Activated CD8-positive, alpha-beta T cell treated with anti-CD3 and anti-CD28 coated beads for 36 hours (primary cell): ENCODE measurements around the gene RBMS3. TPM values are rescaled to one million over a fixed set of nuclear protein-coding genes. Genes with fewer than 3 reads are reported as not detected.

Experiments used
- ATAC-seq: fragments of 200-7000 bp; cut with Tn5 transposase; one replicate; pipeline ENCODE4 v1.10.0; 2021; ENCODE audit warnings: mild to moderate bottlenecking, moderate library complexity
- CTCF ChIA-PET: fragments of 350-600 bp; sonication (Branson Sonifier 250); formaldehyde crosslinking; loops from one replicate; lab custom pipeline; 2021; ENCODE audit warnings: antibody characterized with exemption; lab: Charles Lee
- POLR2A ChIA-PET: fragments of 350-600 bp; sonication (Branson Sonifier 250); formaldehyde crosslinking; loops from one replicate; lab custom pipeline; 2021; ENCODE audit warnings: antibody characterized with exemption; lab: Charles Lee
- DNase-seq: peaks from one replicate; pipeline ENCODE4 v3.0.0-alpha.2; 2020
- H3K27ac Mint-ChIP-seq: one replicate; pipeline ENCODE4 v1.8.0; 2021; ENCODE audit warnings: mild to moderate bottlenecking, mixed read lengths
- H3K27me3 Mint-ChIP-seq: one replicate; pipeline ENCODE4 v1.8.0; 2021; ENCODE audit warnings: mixed read lengths
- H3K36me3 Mint-ChIP-seq: one replicate; pipeline ENCODE4 v1.8.0; 2021; ENCODE audit warnings: low read depth, mixed read lengths
- H3K4me1 Mint-ChIP-seq: one replicate; pipeline ENCODE4 v1.8.0; 2021; ENCODE audit warnings: low read depth, mixed read lengths
- H3K4me3 Mint-ChIP-seq: one replicate; pipeline ENCODE4 v1.8.0; 2021; ENCODE audit warnings: mild to moderate bottlenecking, moderate library complexity, mixed read lengths
- H3K9me3 Mint-ChIP-seq: one replicate; pipeline ENCODE4 v1.8.0; 2021; ENCODE audit warnings: mixed read lengths
- CTCF ChIP-seq: fragments of 200-600 bp; IDR thresholded peaks from one replicate; pipeline ENCODE4 v1.8.0; 2022; ENCODE audit warnings: antibody characterized with exemption, mild to moderate bottlenecking
- intact Hi-C: fragments of 100-400 bp; cut with micrococcal nuclease; formaldehyde crosslinking; loops from one replicate; pipeline ENCODE4 v1.10.0; 2022
- total RNA-seq, 2 experiments: library from RNA; stranded (reverse); gene quantifications; one replicate each; pipeline ENCODE4 v1.2.3, GENCODE V29; 2021

RBMS3 gene
- total RNA-seq, 2 experiments from 2014 or later, result 2.3 to 2.8 TPM

GRCh38 chr3:29695643-29696198 is 414.9 kb downstream of the RBMS3 start:
- POLR2A ChIA-PET, result interaction anchor here (0.9 kb wide), 1 partner anchor 13 kb away, joined by 3 read pairs; no protein-coding TSS in a partner anchor
- no peak for ATAC-seq
- H3K36me3 Mint-ChIP-seq, result no peaks in the 10 kb centered on the region
- CTCF ChIA-PET, result interaction anchor here (1.2 kb wide), 1 partner anchor 15 kb away, joined by 3 read pairs; no protein-coding TSS in a partner anchor
- no peak for TF ChIP-seq CTCF
- no peak overlapping the region for H3K27ac Mint-ChIP-seq
- peaks cover 3% of the 10 kb centered on the region for H3K27me3 Mint-ChIP-seq
- intact Hi-C loops, result no loop called here
- H3K9me3 Mint-ChIP-seq, result peaks cover 4% of the 10 kb centered on the region
- no peak overlapping the region for H3K4me3 Mint-ChIP-seq
- no peaks in the 10 kb centered on the region for H3K4me1 Mint-ChIP-seq
- no peak for DNase-seq

GRCh38 chr3:29696311-29696710 is 415.4 kb downstream of the RBMS3 start:
- ChIA-PET CTCF (interaction anchor here (1.2 kb wide), 1 partner anchor 14 kb away, joined by 3 read pairs; no protein-coding TSS in a partner anchor), POLR2A (interaction anchor here (0.9 kb wide), 1 partner anchor 12 kb away, joined by 3 read pairs; no protein-coding TSS in a partner anchor)
- ATAC-seq, result no peak

DNA sequence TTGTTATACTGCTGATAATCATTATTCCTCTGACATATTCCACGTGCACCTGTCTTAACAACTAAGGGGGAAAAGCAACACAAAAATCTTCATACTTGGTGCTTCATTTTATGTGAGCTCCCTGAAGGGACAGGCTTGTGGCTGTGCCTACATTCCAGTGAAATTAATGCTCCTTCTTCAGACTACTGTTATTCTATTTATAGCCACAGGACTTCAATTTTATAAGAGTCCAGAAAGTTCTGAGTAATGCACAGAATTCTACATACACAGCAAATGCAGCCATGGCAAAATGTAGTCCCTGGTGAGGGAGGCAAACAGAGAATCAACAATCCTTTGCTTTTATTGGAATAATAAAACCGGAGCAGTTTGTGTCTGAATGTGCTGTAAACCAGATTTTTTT is 417.1 kb downstream of the RBMS3 start:
- H3K27ac Mint-ChIP-seq, result no peak overlapping the region
- H3K4me3 Mint-ChIP-seq, result no peak overlapping the region
- ChIA-PET POLR2A (no interaction called here), CTCF (no interaction called here)
- H3K4me1 Mint-ChIP-seq, result no peaks in the 10 kb centered on the region
- DNase-seq (no peak), ATAC-seq (no peak)
- H3K36me3 Mint-ChIP-seq, result no peaks in the 10 kb centered on the region
- intact Hi-C loops, result no loop called here
- H3K9me3 Mint-ChIP-seq, result peaks cover 5% of the 10 kb centered on the region
- peaks cover 3% of the 10 kb centered on the region for H3K27me3 Mint-ChIP-seq
- no peak for TF ChIP-seq CTCF

More at GRCh38 chr3:29696311-29696710, 415.4 kb downstream of the RBMS3 start:
- Mint-ChIP-seq H3K27me3 (peaks cover 3% of the 10 kb centered on the region), H3K9me3 (peaks cover 5% of the 10 kb centered on the region), H3K27ac (no peak overlapping the region), H3K4me1 (no peaks in the 10 kb centered on the region), H3K36me3 (no peaks in the 10 kb centered on the region), H3K4me3 (no peak overlapping the region)
- intact Hi-C loops, result no loop called here
- DNase-seq, result no peak
- TF ChIP-seq CTCF, result no peak

- DNase-seq, result no peak
- no peak overlapping the region for H3K27ac Mint-ChIP-seq
- H3K4me1 Mint-ChIP-seq, result no peaks in the 10 kb centered on the region
- ATAC-seq, result no peak
- ChIA-PET POLR2A (no interaction called here), CTCF (no interaction called here)
- H3K4me3 Mint-ChIP-seq, result no peak overlapping the region
- TF ChIP-seq CTCF, result no peak
- intact Hi-C loops, result no loop called here
- peaks cover 5% of the 10 kb centered on the region for H3K9me3 Mint-ChIP-seq
- no peaks in the 10 kb centered on the region for H3K36me3 Mint-ChIP-seq
- peaks cover 1% of the 10 kb centered on the region for H3K27me3 Mint-ChIP-seq
Measured at GRCh38 chr3:29700256-29700655, 419.4 kb downstream of the RBMS3 start.

DNA sequence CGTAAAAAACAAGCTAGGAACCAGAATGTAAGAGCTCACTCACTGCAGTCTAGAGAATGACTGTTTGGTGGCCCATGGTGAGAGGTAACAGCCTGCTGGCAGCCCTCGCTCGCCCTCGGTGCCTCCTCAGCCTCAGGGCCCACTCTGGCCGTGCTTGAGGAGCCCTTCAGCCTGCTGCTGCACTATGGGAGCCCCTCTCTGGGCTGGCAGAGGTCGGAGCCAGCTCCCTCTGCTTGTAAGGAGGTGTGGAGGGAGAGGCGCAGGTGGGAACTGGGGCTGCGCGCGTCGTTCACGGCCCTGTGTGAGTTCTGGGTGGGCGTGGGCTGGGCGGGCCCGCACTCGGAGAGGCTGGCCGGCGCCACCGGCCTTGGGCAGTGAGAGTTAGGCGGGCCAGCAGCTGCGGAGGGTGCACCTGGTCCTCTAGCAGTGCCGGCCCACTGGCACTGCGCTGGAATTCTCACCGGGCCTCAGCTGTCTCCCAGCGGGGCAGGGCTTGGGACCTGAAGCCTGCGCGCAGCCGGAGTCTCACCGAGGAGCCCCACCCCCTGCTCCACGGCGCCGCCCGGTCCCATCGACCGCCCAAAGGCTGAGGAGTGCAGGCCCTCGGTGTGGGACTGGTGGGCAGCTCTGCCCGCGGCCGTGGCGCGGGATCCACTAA is 420.6 kb downstream of the RBMS3 start:
- CTCF ChIA-PET, result no interaction called here
- Mint-ChIP-seq H3K9me3 (peaks cover 5% of the 10 kb centered on the region), H3K4me3 (no peak overlapping the region), H3K36me3 (no peaks in the 10 kb centered on the region), H3K27ac (no peak overlapping the region), H3K4me1 (no peaks in the 10 kb centered on the region), H3K27me3 (peaks cover 1% of the 10 kb centered on the region)
- no peak for DNase-seq
- TF ChIP-seq CTCF, result no peak
- POLR2A ChIA-PET, result no interaction called here
- ATAC-seq, result no peak
- intact Hi-C loops, result no loop called here
